ENCODE data around the gene GLB1L3. TPM values are rescaled to one million over a fixed set of nuclear protein-coding genes. Genes with fewer than 3 reads are reported as not detected.
A peak's percentile ranks its signal among the peaks of the same experiment; 100 is the strongest.

GLB1L3 gene
- total and polyA plus RNA-seq, 2 donors, result 0.71 to 1.8 TPM

GRCh38 chr11:134332189-134332631, 56.0 kb downstream of the GLB1L3 start:
- Histone ChIP-seq H3K4me1 (ENCODE audit: control insufficient read depth in 2 of 2, insufficient read depth in 2 of 2, low read length in 2 of 2) (peaks cover 0 to 11% of the 10 kb centered on the region in 2 donors), H3K4me3 (ENCODE audit: low read length in 2 of 2) (peak overlapping the region; percentile 40 to 54), H3K27me3 (ENCODE audit: control insufficient read depth in 2 of 2, insufficient read depth in 1 of 2, low read length in 1 of 2) (peaks cover 24 to 52% of the 10 kb centered on the region in 2 donors), H3K36me3 (ENCODE audit: control insufficient read depth in 2 of 2, insufficient read depth in 2 of 2, low read length in 1 of 2) (no peaks in the 10 kb centered on the region), H3K27ac (ENCODE audit: low read depth in 1 of 2, low read length in 1 of 2) (no peak overlapping the region), H3K9me3 (ENCODE audit: control insufficient read depth in 2 of 2, insufficient read depth in 1 of 2, low read length in 1 of 2) (no peaks in the 10 kb centered on the region)
- WGBS, result 3% methylated on average over 40 of the region's 40 CpGs
- DNase-seq (ENCODE audit: low read depth in 6 of 9, low spot score in 9 of 9), result peak in 1 of 9 donors; percentile 17

GRCh38 chr11:134332782-134333181, 56.6 kb downstream of the GLB1L3 start:
- H3K9me3 ChIP-seq (ENCODE audit: control insufficient read depth in 2 of 2, insufficient read depth in 1 of 2, low read length in 1 of 2), result no peaks in the 10 kb centered on the region
- 75% methylated on average over 7 of the region's 7 CpGs for WGBS
- no peak for DNase-seq (ENCODE audit: low read depth in 6 of 9, low spot score in 9 of 9)
- no peak overlapping the region for H3K4me3 ChIP-seq (ENCODE audit: low read length in 2 of 2)
- peaks cover 0 to 11% of the 10 kb centered on the region in 2 donors for H3K4me1 ChIP-seq (ENCODE audit: control insufficient read depth in 2 of 2, insufficient read depth in 2 of 2, low read length in 2 of 2)
- H3K27me3 ChIP-seq (ENCODE audit: control insufficient read depth in 2 of 2, insufficient read depth in 1 of 2, low read length in 1 of 2), result peaks cover 24 to 49% of the 10 kb centered on the region in 2 donors
- no peaks in the 10 kb centered on the region for H3K36me3 ChIP-seq (ENCODE audit: control insufficient read depth in 2 of 2, insufficient read depth in 2 of 2, low read length in 1 of 2)
- no peak overlapping the region for H3K27ac ChIP-seq (ENCODE audit: low read depth in 1 of 2, low read length in 1 of 2)

- H3K4me3 ChIP-seq (ENCODE audit: low read length in 2 of 2), result no peak overlapping the region
- 91% methylated on average over 7 of the region's 7 CpGs for WGBS
- DNase-seq (ENCODE audit: low read depth in 6 of 9, low spot score in 9 of 9), result no peak
Measured at GRCh38 chr11:134333312-134333711, 57.1 kb downstream of the GLB1L3 start.

DNA sequence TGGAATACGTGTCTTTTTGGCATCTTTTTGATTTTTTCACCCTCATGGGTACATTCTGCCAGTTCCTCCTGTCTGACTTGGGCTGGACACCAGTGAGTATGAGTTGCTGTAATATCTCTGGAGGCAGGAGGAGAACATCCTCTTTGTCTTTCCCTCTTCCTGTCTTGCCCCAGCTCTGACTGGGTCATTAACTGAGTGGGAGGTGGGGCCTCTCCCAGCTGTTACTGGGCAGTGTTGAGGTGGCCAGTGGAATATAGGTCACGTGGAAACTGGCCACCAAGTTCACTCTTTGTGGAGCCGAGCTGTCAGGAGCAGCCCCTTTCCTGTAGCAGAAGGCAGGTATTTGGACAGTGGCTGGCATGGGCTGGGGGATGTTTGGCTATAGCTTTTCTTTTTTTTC, 57.8 kb downstream of the GLB1L3 start:
- H3K9me3 ChIP-seq (ENCODE audit: control insufficient read depth in 2 of 2, insufficient read depth in 1 of 2, low read length in 1 of 2), result no peaks in the 10 kb centered on the region
- peaks cover 24 to 49% of the 10 kb centered on the region in 2 donors for H3K27me3 ChIP-seq (ENCODE audit: control insufficient read depth in 2 of 2, insufficient read depth in 1 of 2, low read length in 1 of 2)
- no peak for DNase-seq (ENCODE audit: low read depth in 6 of 9, low spot score in 9 of 9)
- 77% methylated on average over 3 of the region's 3 CpGs for WGBS
- H3K27ac ChIP-seq (ENCODE audit: low read depth in 1 of 2, low read length in 1 of 2), result no peak overlapping the region
- no peak overlapping the region for H3K4me3 ChIP-seq (ENCODE audit: low read length in 2 of 2)
- H3K36me3 ChIP-seq (ENCODE audit: control insufficient read depth in 2 of 2, insufficient read depth in 2 of 2, low read length in 1 of 2), result no peaks in the 10 kb centered on the region
- peaks cover 0 to 11% of the 10 kb centered on the region in 2 donors for H3K4me1 ChIP-seq (ENCODE audit: control insufficient read depth in 2 of 2, insufficient read depth in 2 of 2, low read length in 2 of 2)

More at GRCh38 chr11:134333312-134333711, 57.1 kb downstream of the GLB1L3 start:
- Histone ChIP-seq H3K4me1 (ENCODE audit: control insufficient read depth in 2 of 2, insufficient read depth in 2 of 2, low read length in 2 of 2) (peaks cover 0 to 11% of the 10 kb centered on the region in 2 donors), H3K27me3 (ENCODE audit: control insufficient read depth in 2 of 2, insufficient read depth in 1 of 2, low read length in 1 of 2) (peaks cover 24 to 49% of the 10 kb centered on the region in 2 donors), H3K9me3 (ENCODE audit: control insufficient read depth in 2 of 2, insufficient read depth in 1 of 2, low read length in 1 of 2) (no peaks in the 10 kb centered on the region), H3K27ac (ENCODE audit: low read depth in 1 of 2, low read length in 1 of 2) (no peak overlapping the region), H3K36me3 (ENCODE audit: control insufficient read depth in 2 of 2, insufficient read depth in 2 of 2, low read length in 1 of 2) (no peaks in the 10 kb centered on the region)

DNA sequence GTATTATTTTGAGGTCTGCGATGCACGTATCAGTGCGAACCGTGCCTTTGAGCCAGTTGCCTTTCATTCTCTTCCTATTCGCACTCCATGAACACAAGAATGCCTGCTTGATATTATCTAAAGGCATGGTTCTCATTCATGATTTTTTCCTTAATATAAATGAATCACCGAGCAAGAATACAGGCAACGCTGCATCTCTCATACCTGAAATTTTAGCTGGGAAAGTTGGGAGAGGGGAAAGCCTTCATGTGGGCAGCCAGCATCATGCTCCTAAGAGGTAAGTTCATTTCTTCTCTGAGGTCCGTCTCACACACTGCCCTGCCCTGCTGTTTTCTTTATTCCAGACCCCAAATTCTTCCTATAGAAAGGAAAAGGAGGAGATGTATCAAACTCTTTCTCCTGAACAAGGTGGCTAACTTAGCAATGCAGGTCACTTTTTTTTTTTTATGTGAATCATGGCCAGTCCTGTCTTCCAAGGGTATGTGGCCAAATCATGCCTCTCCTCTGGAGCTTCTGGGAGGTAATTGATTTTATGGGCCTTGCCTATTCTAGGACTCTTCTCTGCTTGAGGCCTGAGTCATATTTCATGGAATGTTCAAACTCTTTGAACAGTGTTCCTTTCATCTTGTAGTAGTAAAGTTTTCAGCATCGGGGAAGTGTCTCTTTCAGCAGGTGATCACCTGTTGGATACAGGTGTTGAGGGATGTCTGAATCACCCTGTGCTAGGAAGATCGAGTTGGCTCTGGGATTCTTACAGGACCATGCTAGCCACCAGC, 58.8 kb downstream of the GLB1L3 start:
- 96% methylated on average over 10 of the region's 10 CpGs for WGBS
- Histone ChIP-seq H3K4me3 (ENCODE audit: low read length in 2 of 2) (no peak overlapping the region), H3K36me3 (ENCODE audit: control insufficient read depth in 2 of 2, insufficient read depth in 2 of 2, low read length in 1 of 2) (no peaks in the 10 kb centered on the region), H3K9me3 (ENCODE audit: control insufficient read depth in 2 of 2, insufficient read depth in 1 of 2, low read length in 1 of 2) (no peaks in the 10 kb centered on the region), H3K27ac (ENCODE audit: low read depth in 1 of 2, low read length in 1 of 2) (no peak overlapping the region), H3K4me1 (ENCODE audit: control insufficient read depth in 2 of 2, insufficient read depth in 2 of 2, low read length in 2 of 2) (peaks cover 0 to 11% of the 10 kb centered on the region in 2 donors), H3K27me3 (ENCODE audit: control insufficient read depth in 2 of 2, insufficient read depth in 1 of 2, low read length in 1 of 2) (peaks cover 24 to 43% of the 10 kb centered on the region in 2 donors)
- DNase-seq (ENCODE audit: low read depth in 6 of 9, low spot score in 9 of 9), result no peak

DNA sequence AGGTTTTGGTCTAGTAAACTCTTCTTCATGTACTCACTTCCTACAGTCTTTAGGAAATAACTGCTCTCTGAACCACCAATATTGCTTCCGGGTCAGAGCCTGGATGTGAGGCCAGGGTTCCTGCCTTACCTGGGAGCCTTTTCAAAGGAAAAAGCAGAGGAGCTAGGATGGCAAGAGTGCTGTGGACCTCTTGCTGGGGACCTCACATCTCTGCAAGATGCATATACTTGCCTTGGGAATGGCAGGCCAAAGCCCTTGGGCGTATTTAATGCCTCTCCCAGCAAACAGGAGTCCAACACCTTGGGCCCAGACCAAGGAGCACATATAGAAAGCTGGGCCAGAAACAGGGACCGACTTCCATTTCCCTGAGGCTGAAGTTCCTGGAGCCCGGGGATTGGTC, 60.9 kb downstream of the GLB1L3 start:
- peaks cover 11 to 29% of the 10 kb centered on the region in 2 donors for H3K27me3 ChIP-seq (ENCODE audit: control insufficient read depth in 2 of 2, insufficient read depth in 1 of 2, low read length in 1 of 2)
- DNase-seq (ENCODE audit: low read depth in 6 of 9, low spot score in 9 of 9), result no peak
- H3K27ac ChIP-seq (ENCODE audit: low read depth in 1 of 2, low read length in 1 of 2), result no peak overlapping the region
- no peaks in the 10 kb centered on the region for H3K9me3 ChIP-seq (ENCODE audit: control insufficient read depth in 2 of 2, insufficient read depth in 1 of 2, low read length in 1 of 2)
- no peaks in the 10 kb centered on the region for H3K36me3 ChIP-seq (ENCODE audit: control insufficient read depth in 2 of 2, insufficient read depth in 2 of 2, low read length in 1 of 2)
- peaks cover 0 to 4% of the 10 kb centered on the region in 2 donors for H3K4me1 ChIP-seq (ENCODE audit: control insufficient read depth in 2 of 2, insufficient read depth in 2 of 2, low read length in 2 of 2)
- WGBS, result 96% methylated on average over 4 of the region's 4 CpGs
- H3K4me3 ChIP-seq (ENCODE audit: low read length in 2 of 2), result no peak overlapping the region

GRCh38 chr11:134338068-134338467, 61.9 kb downstream of the GLB1L3 start:
- no peaks in the 10 kb centered on the region for H3K9me3 ChIP-seq (ENCODE audit: control insufficient read depth in 2 of 2, insufficient read depth in 1 of 2, low read length in 1 of 2)
- H3K27me3 ChIP-seq (ENCODE audit: control insufficient read depth in 2 of 2, insufficient read depth in 1 of 2, low read length in 1 of 2), result peaks cover 1 to 26% of the 10 kb centered on the region in 2 donors
- 98% methylated on average over 15 of the region's 15 CpGs for WGBS
- no peaks in the 10 kb centered on the region for H3K36me3 ChIP-seq (ENCODE audit: control insufficient read depth in 2 of 2, insufficient read depth in 2 of 2, low read length in 1 of 2)
- no peak for DNase-seq (ENCODE audit: low read depth in 6 of 9, low spot score in 9 of 9)
- H3K4me1 ChIP-seq (ENCODE audit: control insufficient read depth in 2 of 2, insufficient read depth in 2 of 2, low read length in 2 of 2), result no peaks in the 10 kb centered on the region
- no peak overlapping the region for H3K4me3 ChIP-seq (ENCODE audit: low read length in 2 of 2)
- no peak overlapping the region for H3K27ac ChIP-seq (ENCODE audit: low read depth in 1 of 2, low read length in 1 of 2)

DNA sequence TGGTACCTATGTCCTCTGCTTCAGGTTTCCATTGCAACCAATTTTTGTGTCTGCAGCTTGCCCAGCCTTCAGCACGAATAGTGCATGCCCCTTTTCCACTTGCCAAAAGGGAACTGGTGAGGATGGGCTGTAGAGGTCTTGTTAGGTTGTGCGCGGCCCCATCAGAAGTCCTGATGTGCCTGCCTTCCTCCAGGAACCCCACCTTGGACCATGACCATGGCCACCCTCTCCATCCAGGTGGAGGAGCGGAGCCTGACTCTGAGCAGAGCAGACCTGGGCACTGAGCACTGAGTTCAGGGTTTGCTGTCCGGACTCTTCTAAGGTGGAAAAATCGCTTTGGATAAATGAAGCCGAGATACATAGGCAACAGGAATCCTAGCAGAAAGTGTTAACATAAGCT, 62.5 kb downstream of the GLB1L3 start:
- no peak for DNase-seq (ENCODE audit: low read depth in 6 of 9, low spot score in 9 of 9)
- H3K27ac ChIP-seq (ENCODE audit: low read depth in 1 of 2, low read length in 1 of 2), result no peak overlapping the region
- no peaks in the 10 kb centered on the region for H3K4me1 ChIP-seq (ENCODE audit: control insufficient read depth in 2 of 2, insufficient read depth in 2 of 2, low read length in 2 of 2)
- H3K9me3 ChIP-seq (ENCODE audit: control insufficient read depth in 2 of 2, insufficient read depth in 1 of 2, low read length in 1 of 2), result no peaks in the 10 kb centered on the region
- WGBS, result 95% methylated on average over 7 of the region's 7 CpGs
- H3K4me3 ChIP-seq (ENCODE audit: low read length in 2 of 2), result no peak overlapping the region
- no peaks in the 10 kb centered on the region for H3K36me3 ChIP-seq (ENCODE audit: control insufficient read depth in 2 of 2, insufficient read depth in 2 of 2, low read length in 1 of 2)
- H3K27me3 ChIP-seq (ENCODE audit: control insufficient read depth in 2 of 2, insufficient read depth in 1 of 2, low read length in 1 of 2), result peaks cover 0 to 25% of the 10 kb centered on the region in 2 donors

DNA sequence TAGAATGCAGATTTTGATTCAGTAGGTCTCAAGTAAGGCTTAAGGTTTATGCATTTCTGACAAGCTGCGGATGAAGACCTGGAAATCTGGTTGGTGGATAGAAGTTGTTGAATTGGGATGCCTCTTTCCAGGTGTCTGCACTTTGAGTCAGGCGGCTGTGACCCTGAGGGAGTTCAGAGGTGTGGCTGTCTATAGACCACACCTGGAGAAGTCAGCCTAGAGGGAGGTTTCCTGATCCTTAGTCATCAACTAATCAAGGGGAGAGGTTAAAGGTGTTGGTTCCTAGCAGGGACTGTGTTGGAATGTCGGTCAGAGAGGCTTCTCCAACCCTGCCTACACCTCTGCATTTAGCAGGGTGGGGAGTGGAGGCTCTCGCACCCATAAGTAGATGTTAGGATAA, 63.6 kb downstream of the GLB1L3 start:
- H3K36me3 ChIP-seq (ENCODE audit: control insufficient read depth in 2 of 2, insufficient read depth in 2 of 2, low read length in 1 of 2), result no peaks in the 10 kb centered on the region
- H3K4me3 ChIP-seq (ENCODE audit: low read length in 2 of 2), result no peak overlapping the region
- 96% methylated on average over 4 of the region's 4 CpGs for WGBS
- H3K4me1 ChIP-seq (ENCODE audit: control insufficient read depth in 2 of 2, insufficient read depth in 2 of 2, low read length in 2 of 2), result no peaks in the 10 kb centered on the region
- no peak overlapping the region for H3K27ac ChIP-seq (ENCODE audit: low read depth in 1 of 2, low read length in 1 of 2)
- DNase-seq (ENCODE audit: low read depth in 6 of 9, low spot score in 9 of 9), result no peak
- H3K27me3 ChIP-seq (ENCODE audit: control insufficient read depth in 2 of 2, insufficient read depth in 1 of 2, low read length in 1 of 2), result peaks cover 0 to 19% of the 10 kb centered on the region in 2 donors
- no peaks in the 10 kb centered on the region for H3K9me3 ChIP-seq (ENCODE audit: control insufficient read depth in 2 of 2, insufficient read depth in 1 of 2, low read length in 1 of 2)
